D341Med (cell line): ENCODE data around the gene ST6GALNAC2.

ENCODE experiments used
- DNase-seq: peaks from one replicate; pipeline ENCODE4 v3.0.0; 2012; ENCODE audit warnings: low spot score

Gene ST6GALNAC2

DNA sequence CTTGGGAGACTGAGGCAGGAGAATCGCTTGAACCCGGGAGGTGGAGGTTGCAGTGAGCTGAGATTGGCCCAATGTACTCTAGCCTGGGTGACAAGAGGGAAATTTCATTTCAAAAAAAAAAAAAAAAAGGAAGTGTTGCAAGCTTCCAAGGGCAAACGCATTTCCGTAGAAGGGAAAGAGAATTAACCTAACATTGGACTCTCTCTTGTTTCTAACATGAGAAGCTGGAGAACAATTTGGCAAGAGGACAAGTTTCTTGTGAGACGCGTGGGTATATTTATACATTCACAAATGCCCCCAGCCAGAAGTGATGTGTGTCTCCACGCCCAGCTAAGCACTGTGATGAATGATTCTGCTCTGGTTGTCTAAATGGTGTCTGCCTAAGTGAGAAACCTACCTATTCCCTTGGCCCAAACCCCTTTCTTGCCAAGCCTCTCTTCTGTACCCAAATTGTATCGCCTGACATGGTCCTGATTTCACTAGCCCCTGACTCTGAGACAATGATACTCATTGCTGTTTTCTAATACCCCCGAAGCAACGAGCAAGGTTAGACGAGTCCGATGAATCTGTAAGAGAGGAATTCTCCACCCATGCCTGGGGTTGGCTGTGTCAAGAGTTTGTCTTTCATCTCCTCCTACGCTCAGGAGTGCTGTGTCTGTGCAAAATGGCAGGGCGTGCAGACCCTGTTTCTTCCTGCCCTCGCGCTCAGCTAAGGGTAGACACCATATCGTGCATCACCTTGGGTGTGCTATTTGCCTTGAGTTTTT lies 14.2 kb upstream of the ST6GALNAC2 start:
- DNase-seq = no peak

- no peak for DNase-seq
Observed at GRCh38 chr17:76598004-76598439, 12.4 kb upstream of the ST6GALNAC2 start.

- DNase-seq = peak; percentile 36
Observed at GRCh38 chr17:76597156-76598003, 11.7 kb upstream of the ST6GALNAC2 start.

DNA sequence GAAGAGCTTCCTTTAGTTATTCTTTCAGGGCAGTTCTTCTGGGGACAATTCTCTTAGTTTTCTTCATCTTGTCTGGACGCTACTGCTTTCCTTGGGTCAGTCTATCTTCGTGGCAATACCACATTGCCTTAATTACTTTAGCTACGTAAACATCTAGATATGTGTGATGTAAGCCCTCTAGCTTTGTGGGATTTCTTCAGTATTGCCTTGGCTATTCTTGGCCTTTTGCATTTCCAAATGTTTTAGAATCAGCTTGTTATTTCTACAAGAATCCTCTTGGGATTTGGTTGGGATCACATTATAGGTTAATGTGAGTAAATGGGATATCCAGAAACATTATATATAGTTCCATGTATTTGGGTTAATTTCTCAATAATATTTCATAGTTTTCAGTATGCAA lies 9.0 kb upstream of the ST6GALNAC2 start:
- no peak for DNase-seq

DNA sequence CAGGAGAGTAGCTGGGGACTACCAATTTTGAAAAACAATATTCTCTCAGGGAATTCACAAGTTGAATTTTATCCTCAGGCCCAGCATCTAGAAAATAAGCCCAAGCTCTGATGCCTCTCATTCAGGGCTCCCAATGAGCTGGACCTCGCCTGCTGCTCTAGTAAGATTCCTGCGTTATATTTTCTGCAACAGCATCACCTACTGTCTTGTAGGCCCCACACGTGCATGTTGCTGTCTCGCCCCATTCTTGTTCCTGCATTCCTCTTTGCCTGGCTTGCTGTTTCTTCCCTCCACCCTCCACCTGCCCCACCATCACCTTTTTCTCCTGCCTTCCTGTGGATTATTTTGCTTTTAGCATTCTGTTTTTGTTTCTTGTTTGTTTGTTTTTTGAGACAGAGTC lies 8.3 kb upstream of the ST6GALNAC2 start:
- DNase-seq = peak; percentile 46

- no peak for DNase-seq
Observed at GRCh38 chr17:76593384-76593826, 7.7 kb upstream of the ST6GALNAC2 start.

DNA sequence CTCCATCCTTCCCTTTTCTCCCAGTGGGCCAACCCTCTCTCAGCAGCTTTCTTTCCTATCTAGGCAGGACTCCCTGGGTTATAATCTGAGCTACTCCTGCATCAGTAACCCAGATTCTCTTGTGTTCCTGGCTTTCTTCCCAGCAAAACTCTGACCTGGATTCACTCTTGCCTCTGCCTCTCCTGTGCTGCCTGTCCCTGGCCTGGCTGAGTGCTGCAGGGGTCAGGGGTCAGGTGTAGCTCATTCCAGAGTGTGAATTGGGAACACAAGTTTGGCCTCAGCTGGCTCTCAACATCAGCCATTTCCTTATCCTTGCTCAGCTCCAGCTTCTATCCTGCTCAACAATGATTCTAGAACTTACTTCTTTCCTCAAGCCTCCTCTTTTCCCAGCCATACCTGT lies 2.5 kb upstream of the ST6GALNAC2 start:
- no peak for DNase-seq

- DNase-seq = peak; percentile 51
Observed at GRCh38 chr17:76586741-76587487, 1.3 kb upstream of the ST6GALNAC2 start.

- peak; percentile 59 for DNase-seq
Observed at GRCh38 chr17:76585033-76585648, 519 bp downstream of the ST6GALNAC2 start.

DNA sequence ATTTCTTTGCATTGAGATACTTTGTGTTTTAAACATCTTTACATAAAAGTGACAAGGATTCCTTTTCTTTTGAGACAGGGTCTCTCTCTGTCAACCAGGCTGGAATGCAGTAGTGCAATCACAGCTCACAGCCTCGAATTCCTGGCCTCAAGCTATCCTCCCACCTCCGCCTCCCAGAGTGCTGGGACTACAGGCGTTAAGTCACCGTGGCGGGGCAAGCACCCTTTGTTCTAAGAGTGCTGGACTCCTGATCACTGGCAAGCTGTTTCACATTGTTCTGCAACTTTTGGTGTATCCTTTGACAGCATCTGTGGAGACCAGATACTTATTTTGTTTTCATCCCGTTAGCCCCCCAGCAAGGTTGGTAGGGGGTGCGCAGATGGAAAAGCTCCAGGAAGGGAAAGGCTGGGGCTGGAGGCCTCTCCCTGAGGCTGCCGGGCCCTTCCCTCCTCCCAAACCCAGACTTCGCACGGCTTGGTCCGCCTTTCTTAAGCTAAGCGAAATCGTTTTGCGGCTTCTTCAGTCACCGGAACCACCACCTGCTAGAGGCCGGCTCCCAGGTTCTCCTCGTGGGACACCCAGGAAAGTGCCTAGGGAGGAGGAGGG lies 1.1 kb downstream of the ST6GALNAC2 start:
- DNase-seq = no peak

GRCh38 chr17:76582660-76583059 lies 3.0 kb downstream of the ST6GALNAC2 start:
- DNase-seq = no peak

DNA sequence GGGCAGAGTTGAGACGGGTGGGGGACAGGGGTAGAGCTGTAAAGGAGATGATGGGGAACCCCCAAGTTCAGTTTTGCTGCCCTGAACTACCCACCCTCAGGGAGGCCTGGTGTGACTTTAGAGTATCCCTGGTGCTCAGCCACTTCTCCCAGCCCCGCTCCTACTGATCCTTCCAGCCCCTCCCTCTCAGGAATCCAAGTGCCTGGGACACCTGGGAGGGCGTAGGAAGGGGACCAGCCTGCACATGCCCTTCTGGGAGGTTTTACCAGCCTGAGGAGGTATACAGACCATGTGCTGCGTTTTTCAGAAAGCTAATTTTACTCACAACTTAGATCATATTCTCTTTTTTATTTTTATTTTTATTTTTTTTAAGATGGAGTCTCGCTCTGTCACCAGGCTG lies 4.1 kb downstream of the ST6GALNAC2 start:
- DNase-seq = no peak

- no peak for DNase-seq
Observed at GRCh38 chr17:76579281-76579680, 6.4 kb downstream of the ST6GALNAC2 start.

- DNase-seq = peak; percentile 39
Observed at GRCh38 chr17:76578376-76578775, 7.3 kb downstream of the ST6GALNAC2 start.

DNA sequence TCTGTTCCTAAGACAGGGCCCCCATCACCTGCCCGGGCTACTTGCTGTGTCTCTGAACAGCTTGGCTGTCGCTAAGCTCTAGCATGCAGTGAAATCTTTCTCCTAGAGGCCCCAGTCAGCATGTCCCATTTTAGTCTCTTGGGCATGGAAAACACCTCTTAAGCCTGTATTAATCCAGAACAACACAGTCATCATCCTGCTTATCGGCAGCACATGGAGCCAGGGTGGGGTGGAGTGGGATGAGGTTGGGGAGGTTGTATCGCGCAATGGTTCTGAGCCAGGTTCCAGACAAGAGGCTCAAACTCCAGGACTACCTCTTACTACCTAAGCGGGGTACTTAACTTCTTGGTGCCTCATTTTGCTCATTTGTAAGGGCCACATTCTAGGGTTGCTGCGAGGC lies 7.8 kb downstream of the ST6GALNAC2 start:
- peak; percentile 91 for DNase-seq

GRCh38 chr17:76576189-76576588 lies 9.5 kb downstream of the ST6GALNAC2 start:
- DNase-seq = no peak

- DNase-seq = no peak
Observed at GRCh38 chr17:76575570-76575969, 10.1 kb downstream of the ST6GALNAC2 start.

- no peak for DNase-seq
Observed at GRCh38 chr17:76574166-76574565, 11.5 kb downstream of the ST6GALNAC2 start.

DNA sequence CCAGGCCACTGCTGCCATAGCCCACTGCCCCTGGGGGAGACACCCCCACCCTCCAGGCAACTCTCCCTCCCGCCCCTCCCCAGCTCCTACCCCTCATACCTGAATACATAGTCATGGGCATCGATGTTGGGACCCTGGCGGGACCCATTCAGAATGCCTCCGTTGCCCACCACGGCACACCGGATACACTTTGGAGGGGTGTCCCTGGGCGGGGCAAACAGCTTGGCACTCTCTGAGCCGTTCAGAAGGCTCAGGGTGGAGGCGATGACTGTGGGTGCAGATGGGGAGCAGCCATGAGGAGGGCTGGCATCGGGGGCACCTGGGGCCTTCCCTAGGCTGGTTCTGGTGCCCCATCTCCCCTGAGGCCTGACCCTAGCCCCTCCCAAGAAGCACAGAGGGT lies 12.6 kb downstream of the ST6GALNAC2 start:
- DNase-seq = no peak

GRCh38 chr17:76572201-76572910 lies 13.3 kb downstream of the ST6GALNAC2 start:
- no peak for DNase-seq
